Duodenal mucosa (tissue), 2 donors: ENCODE results near the gene ACVR2B.

ENCODE experiments used
- H3K27ac ChIP-seq: one replicate; pipeline ENCODE4 v1.7.0; 2013; ENCODE audit warnings: low read depth, low read length
- H3K27me3 ChIP-seq, 2 donors: one replicate each; pipeline ENCODE4 v1.7.0; 2013; ENCODE audit warnings: low read length in 2 of 2, control low read depth in 1 of 2; ENCODE audit not compliant: insufficient read depth in 2 of 2, control insufficient read depth in 1 of 2
- H3K36me3 ChIP-seq, 2 donors: one replicate each; pipeline ENCODE4 v1.7.0; 2013; ENCODE audit warnings: low read length in 2 of 2, control low read depth in 1 of 2; ENCODE audit not compliant: insufficient read depth in 2 of 2, control insufficient read depth in 1 of 2
- H3K4me1 ChIP-seq, 2 donors: one replicate each; pipeline ENCODE4 v1.7.0; 2013; ENCODE audit warnings: low read length in 2 of 2, control low read depth in 1 of 2; ENCODE audit not compliant: insufficient read depth in 2 of 2, control insufficient read depth in 1 of 2
- H3K4me3 ChIP-seq, 2 donors: one replicate each; pipeline ENCODE4 v1.7.0; 2013; ENCODE audit warnings: low read length in 2 of 2, low read depth in 1 of 2
- H3K9ac ChIP-seq, 2 donors: one replicate each; pipeline ENCODE4 v1.7.0; 2013; ENCODE audit warnings: low read length in 2 of 2, low read depth in 1 of 2
- H3K9me3 ChIP-seq, 2 donors: one replicate each; pipeline ENCODE4 v1.7.0; 2013; ENCODE audit warnings: low read length in 2 of 2, control low read depth in 1 of 2; ENCODE audit not compliant: control insufficient read depth in 1 of 2

The ACVR2B gene

DNA sequence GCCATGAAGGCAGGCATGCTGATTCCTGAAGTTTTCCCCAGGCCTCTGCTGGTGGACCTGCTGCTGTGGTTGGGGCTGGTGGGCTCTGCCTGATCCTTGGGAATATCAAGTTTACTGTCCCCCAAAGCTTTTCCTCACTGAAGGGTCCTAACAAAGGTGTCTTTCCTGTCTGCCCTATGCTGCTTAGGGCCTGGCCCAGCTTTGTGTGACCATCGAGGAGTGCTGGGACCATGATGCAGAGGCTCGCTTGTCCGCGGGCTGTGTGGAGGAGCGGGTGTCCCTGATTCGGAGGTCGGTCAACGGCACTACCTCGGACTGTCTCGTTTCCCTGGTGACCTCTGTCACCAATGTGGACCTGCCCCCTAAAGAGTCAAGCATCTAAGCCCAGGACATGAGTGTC is 29.3 kb downstream of the ACVR2B start:
- no peak overlapping the region for H3K4me3 ChIP-seq
- no peak overlapping the region for H3K27ac ChIP-seq
- peaks cover 27 to 47% of the 10 kb centered on the region in 2 donors for H3K36me3 ChIP-seq

DNA sequence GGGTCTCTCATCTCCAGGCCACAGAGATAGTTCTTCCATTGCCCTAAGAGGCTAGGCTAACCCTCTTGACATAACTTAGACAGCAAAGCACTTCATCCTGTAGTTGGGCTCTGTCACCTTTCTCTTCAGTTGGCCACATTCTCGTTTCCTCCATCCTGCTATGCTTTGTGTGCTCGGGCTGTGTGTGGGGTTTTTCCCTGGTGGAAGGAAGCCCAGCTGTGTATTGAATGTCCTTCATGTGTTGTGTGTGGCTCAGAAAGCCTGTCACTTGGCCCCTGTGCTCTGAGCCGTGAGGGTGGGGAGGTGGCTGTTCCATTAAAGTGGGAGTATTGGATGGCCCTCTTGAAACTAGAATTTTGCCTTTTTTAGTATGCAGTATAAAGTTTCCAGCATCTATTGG is 33.6 kb downstream of the ACVR2B start:
- no peak overlapping the region for H3K9ac ChIP-seq
- H3K27me3 ChIP-seq: no peaks in the 10 kb centered on the region
- no peaks in the 10 kb centered on the region for H3K4me1 ChIP-seq
- H3K36me3 ChIP-seq: peaks cover 9 to 22% of the 10 kb centered on the region in 2 donors
- no peak overlapping the region for H3K4me3 ChIP-seq
- no peaks in the 10 kb centered on the region for H3K9me3 ChIP-seq
- no peak overlapping the region for H3K27ac ChIP-seq

More for the DNA sequence above, 29.3 kb downstream of the ACVR2B start:
- Histone ChIP-seq H3K27me3 (no peaks in the 10 kb centered on the region), H3K9ac (no peak overlapping the region), H3K4me1 (no peaks in the 10 kb centered on the region), H3K9me3 (no peaks in the 10 kb centered on the region)

GRCh38 chr3:38488949-38489348 is 35.3 kb downstream of the ACVR2B start:
- H3K27ac ChIP-seq: no peak overlapping the region

GRCh38 chr3:38489766-38490165 is 36.1 kb downstream of the ACVR2B start:
- H3K36me3 ChIP-seq: peaks cover 0 to 7% of the 10 kb centered on the region in 2 donors
- no peak overlapping the region for H3K27ac ChIP-seq
- no peaks in the 10 kb centered on the region for H3K27me3 ChIP-seq
- H3K9ac ChIP-seq: no peak overlapping the region
- no peaks in the 10 kb centered on the region for H3K9me3 ChIP-seq
- no peak overlapping the region for H3K4me3 ChIP-seq
- H3K4me1 ChIP-seq: no peaks in the 10 kb centered on the region

More at GRCh38 chr3:38488949-38489348, 35.3 kb downstream of the ACVR2B start:
- peaks cover 0 to 11% of the 10 kb centered on the region in 2 donors for H3K36me3 ChIP-seq
- H3K4me3 ChIP-seq: no peak overlapping the region
- H3K9me3 ChIP-seq: no peaks in the 10 kb centered on the region
- H3K4me1 ChIP-seq: no peaks in the 10 kb centered on the region
- no peaks in the 10 kb centered on the region for H3K27me3 ChIP-seq
- no peak overlapping the region for H3K9ac ChIP-seq

DNA sequence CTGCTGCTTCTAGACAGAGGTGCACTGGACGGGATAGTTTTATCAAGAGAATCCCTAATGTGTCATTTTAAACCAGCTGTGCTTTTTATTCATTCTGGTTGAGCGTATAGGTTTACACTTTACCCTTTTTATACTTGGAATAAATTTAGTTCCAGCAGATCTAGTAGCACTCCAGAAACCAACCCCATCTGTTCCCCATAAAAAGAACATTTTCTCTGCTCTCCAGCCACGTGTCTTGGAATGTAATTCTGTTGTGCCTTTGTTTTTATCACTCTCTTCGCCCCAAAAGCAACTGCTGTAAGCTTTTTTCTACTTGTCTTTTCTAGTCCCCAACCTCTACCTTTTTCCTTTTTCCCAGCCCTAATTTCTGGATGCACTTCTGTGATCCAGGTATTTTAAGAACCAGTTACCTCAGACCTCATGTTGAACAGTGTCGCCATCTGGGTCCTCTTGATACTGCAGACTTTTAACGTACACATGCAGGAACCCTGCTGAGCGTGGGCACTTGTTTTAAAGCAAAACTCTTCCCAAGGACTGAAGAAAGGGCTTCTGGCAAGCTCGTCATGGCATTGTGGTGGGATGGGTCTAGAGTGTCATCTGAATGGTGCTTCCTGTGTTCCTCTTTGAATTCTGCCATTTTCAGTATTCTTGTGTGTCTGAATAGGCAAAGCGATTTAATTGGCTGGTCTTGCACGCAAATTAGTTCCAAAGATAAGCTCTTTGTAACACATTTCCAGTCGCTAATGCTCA is 36.8 kb downstream of the ACVR2B start:
- no peaks in the 10 kb centered on the region for H3K36me3 ChIP-seq
- no peaks in the 10 kb centered on the region for H3K4me1 ChIP-seq
- no peaks in the 10 kb centered on the region for H3K27me3 ChIP-seq
- H3K27ac ChIP-seq: no peak overlapping the region
- no peaks in the 10 kb centered on the region for H3K9me3 ChIP-seq
- H3K4me3 ChIP-seq: no peak overlapping the region
- no peak overlapping the region for H3K9ac ChIP-seq

GRCh38 chr3:38491215-38491614 is 37.5 kb downstream of the ACVR2B start:
- H3K36me3 ChIP-seq: no peaks in the 10 kb centered on the region
- no peaks in the 10 kb centered on the region for H3K27me3 ChIP-seq
- H3K27ac ChIP-seq: no peak overlapping the region
- H3K4me3 ChIP-seq: no peak overlapping the region
- no peaks in the 10 kb centered on the region for H3K9me3 ChIP-seq
- H3K9ac ChIP-seq: no peak overlapping the region
- no peaks in the 10 kb centered on the region for H3K4me1 ChIP-seq

DNA sequence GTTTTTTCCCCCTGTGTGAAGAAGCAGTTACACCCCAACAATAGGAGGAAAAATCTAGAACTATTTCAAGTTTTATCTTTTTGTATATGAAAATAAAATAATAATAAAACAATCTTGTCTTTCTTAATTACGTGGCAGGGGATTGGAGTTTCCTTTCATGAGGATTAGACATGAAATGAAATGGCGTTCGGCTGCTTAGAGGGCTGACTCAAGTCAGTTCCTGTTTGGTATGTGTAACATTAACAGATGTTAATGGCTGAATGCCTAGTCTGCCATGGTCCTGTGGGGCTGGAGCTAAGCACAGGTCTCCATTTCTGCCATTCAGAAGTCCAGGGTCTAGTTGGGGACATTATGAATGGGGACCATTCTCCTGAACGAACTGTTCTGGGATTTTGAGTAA is 39.3 kb downstream of the ACVR2B start:
- H3K27ac ChIP-seq: no peak overlapping the region
- peaks cover 4 to 7% of the 10 kb centered on the region in 2 donors for H3K4me1 ChIP-seq
- H3K36me3 ChIP-seq: no peaks in the 10 kb centered on the region
- no peaks in the 10 kb centered on the region for H3K9me3 ChIP-seq
- no peak overlapping the region for H3K9ac ChIP-seq
- no peaks in the 10 kb centered on the region for H3K27me3 ChIP-seq
- no peak overlapping the region for H3K4me3 ChIP-seq

GRCh38 chr3:38496131-38496910 is 42.6 kb downstream of the ACVR2B start, which contains the start of gene EXOG:
Gene EXOG, plus strand, starts transcription at chr3:38496340. Its CDS starts 28 bp downstream, at chr3:38496368.
- Histone ChIP-seq H3K4me1 (peaks cover 4 to 7% of the 10 kb centered on the region in 2 donors), H3K27me3 (no peaks in the 10 kb centered on the region), H3K9me3 (no peaks in the 10 kb centered on the region), H3K9ac (peak within 1 kb of the TSS in 1 of 2 donors; percentile 88), H3K4me3 (peak within 1 kb of the TSS; percentile 86 to 97), H3K36me3 (peaks cover 2 to 3% of the 10 kb centered on the region in 2 donors), H3K27ac (no peak within 1 kb of the TSS)

DNA sequence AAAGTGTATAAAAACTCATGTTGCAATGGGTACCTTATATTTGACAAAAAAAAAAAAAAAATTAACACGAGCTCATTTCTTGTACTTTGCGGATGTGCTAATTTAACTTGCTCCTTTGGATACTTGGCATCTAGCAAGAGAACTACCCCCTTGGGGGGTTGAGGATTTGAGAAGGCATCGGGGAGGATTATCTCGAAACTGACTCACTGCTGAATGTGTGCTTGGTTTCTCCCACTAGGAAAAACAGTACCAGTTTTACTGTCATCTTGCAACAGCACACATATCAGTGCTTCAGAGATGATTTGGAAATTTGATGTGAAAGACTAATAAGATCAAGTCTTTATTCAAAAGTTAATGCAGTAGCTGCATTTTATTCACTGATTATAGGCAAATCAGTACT is 43.3 kb downstream of the ACVR2B start:
- no peak overlapping the region for H3K27ac ChIP-seq
- peak overlapping the region in 1 of 2 donors; percentile 88 for H3K9ac ChIP-seq
- H3K4me3 ChIP-seq: peak overlapping the region; percentile 86 to 97
- peaks cover 5 to 6% of the 10 kb centered on the region in 2 donors for H3K36me3 ChIP-seq
- H3K4me1 ChIP-seq: peaks cover 4 to 7% of the 10 kb centered on the region in 2 donors
- H3K9me3 ChIP-seq: no peaks in the 10 kb centered on the region
- no peaks in the 10 kb centered on the region for H3K27me3 ChIP-seq
